ENCODE data around the gene LRRTM1. TPM values are rescaled to one million over a fixed set of nuclear protein-coding genes. Genes with fewer than 3 reads are reported as not detected.

LRRTM1 gene
- total RNA-seq, 1 experiment from 2014 or later: not detected

GRCh38 chr2:80328159-80328571 lies 23.6 kb upstream of the LRRTM1 start:
- no peaks in the 10 kb centered on the region for H3K4me1 ChIP-seq (ENCODE audit: control insufficient read depth, insufficient read depth, low read length)
- no TSS peak for BruUV-seq (replicated peaks)
- ChIA-PET CTCF (no interaction called here), POLR2A (no interaction called here)
- intact Hi-C loops (cut with micrococcal nuclease; ENCODE audit: unreplicated experiment) (no loop called here), in situ Hi-C loops (cut with HindIII; ENCODE audit: low pct_unique_long_range_greater_than_20kb, low sequenced_read_pairs) (no loop called here)
- no peaks in the 10 kb centered on the region for H3K27me3 ChIP-seq (ENCODE audit: control insufficient read depth, insufficient read depth, low read length)
- H3K9me3 ChIP-seq (ENCODE audit: control insufficient read depth, insufficient read depth, low read depth, low read length): no peaks in the 10 kb centered on the region
- H3K4me3 ChIP-seq (ENCODE audit: low read depth in 2 of 2, low read length in 2 of 2): no peak overlapping the region
- DNase-seq (ENCODE audit: low read depth, low spot score) (no peak), ATAC-seq (no peak)
- no peaks in the 10 kb centered on the region for H3K36me3 ChIP-seq (ENCODE audit: control insufficient read depth, insufficient read depth, low read length)
- TF ChIP-seq TCF7L2 (IDR thresholded peaks at IDR 0.05; ENCODE audit: low read depth, low read length) (no peak), POLR2AphosphoS5 (IDR thresholded peaks at IDR 0.05; ENCODE audit: low read depth, low read length) (no peak), SIN3A (IDR thresholded peaks at IDR 0.05; ENCODE audit: borderline replicate concordance, insufficient read depth, low read depth, low read length) (no peak), CTCF (IDR thresholded peaks at IDR 0.05) (no peak), REST (IDR thresholded peaks at IDR 0.05; ENCODE audit: insufficient read depth in 1 of 2, low read depth in 2 of 2, low read length in 1 of 2) (no peak)
- H3K27ac ChIP-seq (ENCODE audit: low read length): no peak overlapping the region

- no peaks in the 10 kb centered on the region for H3K9me3 ChIP-seq (ENCODE audit: control insufficient read depth, insufficient read depth, low read depth, low read length)
- ATAC-seq: no peak
- ChIA-PET POLR2A (no interaction called here), CTCF (interaction anchor here (0.6 to 0.7 kb wide), 2 partner anchors 172 to 789 kb away, joined by 3 to 7 read pairs; no protein-coding TSS in a partner anchor)
- H3K27me3 ChIP-seq (ENCODE audit: control insufficient read depth, insufficient read depth, low read length): no peaks in the 10 kb centered on the region
- no peaks in the 10 kb centered on the region for H3K36me3 ChIP-seq (ENCODE audit: control insufficient read depth, insufficient read depth, low read length)
- no peak for TF ChIP-seq TCF7L2 (IDR thresholded peaks at IDR 0.05; ENCODE audit: low read depth, low read length)
- no peak for TF ChIP-seq REST (IDR thresholded peaks at IDR 0.05; ENCODE audit: insufficient read depth in 1 of 2, low read depth in 2 of 2, low read length in 1 of 2)
- in situ Hi-C loops (cut with HindIII; ENCODE audit: low pct_unique_long_range_greater_than_20kb, low sequenced_read_pairs) (no loop called here), intact Hi-C loops (cut with micrococcal nuclease; ENCODE audit: unreplicated experiment) (loop anchor here (2.0 kb wide), 1 partner anchor 172 kb away; no protein-coding TSS in a partner anchor)
- no peak for DNase-seq (ENCODE audit: low read depth, low spot score)
- BruUV-seq (replicated peaks): no TSS peak
- H3K27ac ChIP-seq (ENCODE audit: low read length): no peak overlapping the region
- no peak overlapping the region for H3K4me3 ChIP-seq (ENCODE audit: low read depth in 2 of 2, low read length in 2 of 2)
- H3K4me1 ChIP-seq (ENCODE audit: control insufficient read depth, insufficient read depth, low read length): no peaks in the 10 kb centered on the region
Measured at GRCh38 chr2:80326861-80327260, 22.3 kb upstream of the LRRTM1 start.

Measured in Panc1 (cell line).